IPS-18a (cell line): ENCODE measurements around the gene SRSF10.
"Not testable (repeated sequence)": the region's sequence is repeated elsewhere in the genome, so short reads cannot be mapped to it uniquely, and the experiment has no call there.

Experiments used
- H3K27ac ChIP-seq: one replicate; pipeline ENCODE4 v1.5.1; 2013; ENCODE audit warnings: low read length
- H3K27me3 ChIP-seq: one replicate; pipeline ENCODE4 v1.6.1; 2013; ENCODE audit warnings: mild to moderate bottlenecking, low read length; ENCODE audit not compliant: control insufficient read depth, insufficient read depth
- H3K36me3 ChIP-seq: one replicate; pipeline ENCODE4 v1.6.1; 2013; ENCODE audit warnings: low read depth, low read length; ENCODE audit not compliant: control insufficient read depth
- H3K4me1 ChIP-seq: one replicate; pipeline ENCODE4 v1.6.1; 2013; ENCODE audit warnings: low read depth, low read length; ENCODE audit not compliant: control insufficient read depth
- H3K4me3 ChIP-seq: one replicate; pipeline ENCODE4 v1.5.1; 2013; ENCODE audit warnings: low read length
- H3K9ac ChIP-seq: one replicate; pipeline ENCODE4 v1.6.1; 2013; ENCODE audit warnings: mild to moderate bottlenecking, low read length, moderate library complexity
- H3K9me3 ChIP-seq: one replicate; pipeline ENCODE4 v1.6.1; 2013; ENCODE audit warnings: low read depth, low read length; ENCODE audit not compliant: control insufficient read depth

SRSF10 gene

DNA sequence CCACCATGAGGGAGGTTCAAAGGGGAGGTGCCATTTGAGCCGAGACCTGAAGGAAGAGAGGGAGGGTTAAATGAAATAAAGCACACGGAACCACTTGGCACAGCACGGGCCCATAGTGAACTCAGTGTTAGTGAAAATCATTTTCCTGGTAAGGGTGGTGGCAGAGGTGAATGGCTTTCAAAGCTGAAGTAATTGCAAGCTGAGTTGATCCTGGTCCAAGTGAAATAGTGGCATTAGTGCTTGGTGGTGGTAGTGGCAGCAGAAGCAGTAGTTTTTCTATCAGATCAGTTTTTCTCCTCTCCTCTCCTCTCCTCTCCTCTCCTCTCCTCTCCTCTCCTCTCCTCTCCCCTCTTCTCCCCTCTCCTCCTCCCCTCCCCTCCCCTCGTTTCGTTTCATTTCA is 30.5 kb upstream of the SRSF10 start:
- H3K9ac ChIP-seq, result no peak overlapping the region
- H3K36me3 ChIP-seq, result no peaks in the 10 kb centered on the region
- H3K9me3 ChIP-seq, result no peaks in the 10 kb centered on the region
- no peaks in the 10 kb centered on the region for H3K4me1 ChIP-seq
- H3K27me3 ChIP-seq, result no peaks in the 10 kb centered on the region
- H3K27ac ChIP-seq, result no peak overlapping the region
- H3K4me3 ChIP-seq, result no peak overlapping the region

DNA sequence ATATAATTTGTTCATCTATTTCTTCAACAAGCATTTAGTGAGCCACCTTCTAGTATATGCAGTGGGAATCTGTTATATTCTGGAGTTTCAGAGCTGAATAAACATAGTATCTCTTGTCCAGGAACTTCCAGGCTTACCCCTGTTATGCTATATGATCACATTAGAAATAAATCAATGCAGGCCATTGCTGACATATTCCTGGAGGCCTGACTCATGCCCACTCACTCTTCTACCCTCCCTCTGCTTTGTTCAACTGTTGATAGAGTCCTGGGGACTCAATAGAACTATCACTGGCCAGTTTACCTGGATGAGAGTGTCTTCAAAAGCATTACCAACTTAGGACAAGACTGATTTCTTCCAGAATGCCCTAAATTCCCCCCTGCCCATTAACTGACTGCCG is 29.3 kb upstream of the SRSF10 start:
- Histone ChIP-seq H3K27ac (no peak overlapping the region), H3K4me3 (no peak overlapping the region), H3K9ac (no peak overlapping the region), H3K9me3 (no peaks in the 10 kb centered on the region), H3K4me1 (peaks cover under 1% of the 10 kb centered on the region), H3K27me3 (no peaks in the 10 kb centered on the region), H3K36me3 (no peaks in the 10 kb centered on the region)

DNA sequence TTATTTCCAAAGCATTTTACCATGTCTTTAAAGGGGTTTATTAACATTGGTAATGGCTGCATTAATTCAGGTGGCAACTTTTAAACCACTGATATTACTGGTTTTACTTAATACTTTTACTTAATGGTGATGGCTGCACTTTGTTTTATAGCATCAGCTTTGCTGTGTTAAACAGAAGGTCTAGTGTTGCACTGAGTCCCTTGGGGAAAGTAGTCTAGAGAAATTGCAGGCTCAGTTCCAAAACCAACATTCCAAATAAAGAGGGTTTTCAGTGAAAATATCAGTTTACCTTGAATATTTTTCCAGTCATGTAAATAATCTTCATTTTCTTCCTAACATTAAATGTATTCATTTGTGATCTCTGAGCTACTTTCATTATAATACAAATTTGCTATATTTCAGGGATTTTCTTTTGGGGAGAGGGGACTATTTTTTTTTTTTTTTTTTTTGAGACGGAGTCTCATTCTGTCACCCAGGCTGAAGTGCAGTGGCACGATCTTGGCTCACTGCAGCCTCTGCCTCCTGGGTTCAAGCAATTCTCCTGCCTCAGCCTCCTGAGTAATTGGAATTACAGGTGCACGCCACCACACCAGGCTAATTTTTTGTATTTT is 28.6 kb upstream of the SRSF10 start:
- not testable (repeated sequence) for H3K36me3 ChIP-seq, H3K27ac ChIP-seq, H3K9me3 ChIP-seq, H3K9ac ChIP-seq, H3K4me1 ChIP-seq, H3K4me3 ChIP-seq, H3K27me3 ChIP-seq

DNA sequence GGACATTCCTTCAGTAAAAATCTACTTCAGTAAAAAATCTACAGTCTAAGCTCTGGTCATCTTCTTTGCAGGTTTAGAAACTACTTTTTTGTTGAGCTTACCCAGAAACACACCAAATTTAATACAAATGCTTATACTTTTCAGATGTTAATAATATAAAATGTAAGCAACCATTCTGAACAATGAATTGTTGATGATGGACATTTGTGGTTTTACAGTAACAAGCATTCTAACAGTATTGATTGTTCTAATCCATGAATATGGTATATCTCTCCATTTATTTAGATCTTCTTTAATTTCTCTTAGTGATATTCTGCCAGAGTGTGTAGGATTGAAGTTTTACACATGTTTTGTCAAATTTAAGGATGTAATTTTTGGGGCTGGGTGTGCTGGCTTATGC is 27.0 kb upstream of the SRSF10 start:
- Histone ChIP-seq H3K27me3 (no peaks in the 10 kb centered on the region), H3K36me3 (no peaks in the 10 kb centered on the region), H3K9ac (no peak overlapping the region), H3K27ac (no peak overlapping the region), H3K9me3 (no peaks in the 10 kb centered on the region), H3K4me1 (peaks cover 17% of the 10 kb centered on the region), H3K4me3 (no peak overlapping the region)

DNA sequence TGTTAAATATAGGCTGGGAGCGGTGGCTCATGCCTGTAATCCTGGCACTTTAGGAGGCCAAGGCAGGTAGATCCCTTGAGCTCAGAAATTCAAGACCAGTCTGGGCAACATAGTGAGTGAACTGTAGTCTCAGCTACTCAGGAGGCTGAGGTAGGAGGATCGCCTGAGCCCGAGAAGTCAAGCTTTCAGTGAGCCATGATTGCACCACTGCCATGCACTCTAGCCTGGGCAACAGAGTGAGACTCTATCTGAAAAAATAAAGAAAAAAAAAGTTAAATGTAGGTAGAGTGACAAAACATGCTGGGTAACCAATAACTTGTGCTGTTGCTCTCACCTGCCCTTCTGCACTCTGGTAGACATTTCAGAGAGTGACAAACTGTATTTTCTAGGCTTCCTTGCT is 25.0 kb upstream of the SRSF10 start:
- H3K27ac ChIP-seq, result no peak overlapping the region
- H3K36me3 ChIP-seq, result no peaks in the 10 kb centered on the region
- H3K4me3 ChIP-seq, result no peak overlapping the region
- H3K27me3 ChIP-seq, result no peaks in the 10 kb centered on the region
- H3K4me1 ChIP-seq, result peaks cover 17% of the 10 kb centered on the region
- no peak overlapping the region for H3K9ac ChIP-seq
- H3K9me3 ChIP-seq, result no peaks in the 10 kb centered on the region

DNA sequence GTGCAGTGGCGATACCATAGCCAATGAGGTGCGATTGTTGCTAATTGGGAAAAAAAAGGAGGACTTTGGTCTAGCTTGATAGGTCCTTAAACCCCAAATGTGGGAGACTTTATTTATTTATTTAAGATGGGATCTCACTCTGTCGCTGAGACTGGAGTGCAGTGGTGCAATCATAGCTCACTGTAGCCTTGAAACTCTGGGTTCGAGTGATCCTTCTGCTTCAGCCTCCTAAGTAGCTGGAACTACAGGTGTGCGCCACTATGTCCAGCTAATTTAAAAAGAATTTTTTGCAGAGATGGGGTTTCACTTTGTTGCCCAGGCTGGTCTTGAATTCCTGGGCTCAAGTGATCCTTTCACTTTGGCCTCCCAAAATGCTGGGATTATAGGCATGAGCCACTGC is 24.0 kb upstream of the SRSF10 start:
- H3K36me3 ChIP-seq, result no peaks in the 10 kb centered on the region
- peaks cover 17% of the 10 kb centered on the region for H3K4me1 ChIP-seq
- peak overlapping the region; percentile 14 for H3K9ac ChIP-seq
- no peaks in the 10 kb centered on the region for H3K27me3 ChIP-seq
- H3K27ac ChIP-seq, result peak overlapping the region; percentile 33
- no peak overlapping the region for H3K4me3 ChIP-seq
- no peaks in the 10 kb centered on the region for H3K9me3 ChIP-seq

DNA sequence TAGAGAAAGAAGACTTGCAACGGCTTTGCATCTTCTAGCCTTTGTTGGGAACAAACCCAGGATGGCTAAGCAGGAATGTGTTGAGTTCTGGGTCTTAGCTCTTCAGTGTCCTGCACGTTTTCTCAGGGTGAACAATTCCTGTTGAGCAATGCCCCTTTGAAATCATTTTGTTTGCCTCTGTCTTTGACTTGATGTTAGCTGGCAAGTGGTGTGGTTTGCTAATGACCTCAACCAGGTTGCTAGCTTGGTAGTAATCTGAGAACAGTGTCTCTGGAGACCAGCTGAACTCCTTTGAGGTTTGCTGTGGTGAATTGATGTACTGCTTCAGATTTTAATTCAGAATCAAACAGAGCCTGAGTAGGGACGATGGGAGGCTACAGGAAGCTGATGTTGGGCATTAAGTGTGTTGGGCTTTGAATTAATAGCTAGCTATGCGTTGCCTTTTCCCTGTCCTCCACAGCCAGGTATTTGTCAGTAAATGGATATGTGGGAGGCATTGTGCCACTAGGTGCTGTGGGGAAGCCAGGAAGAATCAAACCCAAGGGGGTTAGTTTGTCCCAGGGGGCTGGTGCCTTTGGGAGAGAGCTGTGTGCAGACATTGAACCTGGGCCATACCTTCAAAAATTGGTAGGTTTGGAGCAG is 23.3 kb upstream of the SRSF10 start:
- Histone ChIP-seq H3K9me3 (no peaks in the 10 kb centered on the region), H3K36me3 (no peaks in the 10 kb centered on the region), H3K4me1 (peaks cover 17% of the 10 kb centered on the region), H3K27ac (peak overlapping the region; percentile 33), H3K4me3 (peak overlapping the region; percentile 6), H3K27me3 (no peaks in the 10 kb centered on the region), H3K9ac (peak overlapping the region; percentile 14)

DNA sequence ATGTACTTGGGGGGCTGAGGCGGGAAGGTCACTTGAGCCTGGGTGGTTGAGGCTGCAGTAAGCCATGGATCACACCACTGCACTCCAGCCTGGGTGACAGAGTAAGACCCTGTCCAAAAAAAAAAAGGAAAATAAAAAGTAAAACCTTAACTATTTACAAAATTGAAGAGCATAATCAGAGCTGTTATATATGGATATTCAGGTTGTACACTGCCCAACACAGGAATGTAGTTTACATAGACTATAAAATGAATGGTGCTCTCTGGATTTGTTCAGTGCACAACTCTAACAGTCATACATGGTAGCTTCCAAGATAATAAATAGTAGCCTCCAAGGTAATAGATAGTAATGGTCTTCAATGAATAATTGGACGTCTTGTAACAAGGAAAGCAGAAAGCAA is 22.6 kb upstream of the SRSF10 start:
- Histone ChIP-seq H3K36me3 (no peaks in the 10 kb centered on the region), H3K4me1 (peaks cover 17% of the 10 kb centered on the region), H3K9ac (no peak overlapping the region), H3K4me3 (peak overlapping the region; percentile 6), H3K27me3 (no peaks in the 10 kb centered on the region), H3K9me3 (no peaks in the 10 kb centered on the region), H3K27ac (no peak overlapping the region)

DNA sequence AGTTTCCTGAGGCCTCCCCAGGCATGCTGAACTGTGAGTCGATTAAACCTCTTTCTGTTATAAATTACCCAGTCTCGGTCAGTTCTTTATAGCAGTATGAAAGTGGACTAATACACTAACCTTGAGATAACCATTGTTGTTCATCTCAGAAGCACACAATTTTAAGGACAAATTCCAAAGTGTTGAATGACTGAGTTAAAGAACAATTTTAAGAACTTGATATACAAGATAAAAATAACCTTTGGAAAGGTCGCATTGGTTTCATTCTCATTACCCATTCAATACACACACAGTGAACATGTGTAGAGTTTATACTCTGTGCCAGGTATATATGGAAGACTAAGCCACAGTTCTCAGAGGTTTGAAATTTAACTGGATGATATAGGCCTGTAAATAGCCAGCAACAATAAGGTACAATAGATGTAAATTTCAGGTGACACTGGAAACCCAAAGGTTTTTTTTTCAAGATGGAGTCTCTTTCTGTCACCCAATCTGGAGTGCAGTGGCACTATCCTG is 19.1 kb upstream of the SRSF10 start:
- H3K4me1 ChIP-seq, result peaks cover 15% of the 10 kb centered on the region
- no peaks in the 10 kb centered on the region for H3K36me3 ChIP-seq
- no peaks in the 10 kb centered on the region for H3K9me3 ChIP-seq
- H3K27me3 ChIP-seq, result no peaks in the 10 kb centered on the region
- H3K4me3 ChIP-seq, result no peak overlapping the region
- H3K27ac ChIP-seq, result no peak overlapping the region
- H3K9ac ChIP-seq, result no peak overlapping the region

DNA sequence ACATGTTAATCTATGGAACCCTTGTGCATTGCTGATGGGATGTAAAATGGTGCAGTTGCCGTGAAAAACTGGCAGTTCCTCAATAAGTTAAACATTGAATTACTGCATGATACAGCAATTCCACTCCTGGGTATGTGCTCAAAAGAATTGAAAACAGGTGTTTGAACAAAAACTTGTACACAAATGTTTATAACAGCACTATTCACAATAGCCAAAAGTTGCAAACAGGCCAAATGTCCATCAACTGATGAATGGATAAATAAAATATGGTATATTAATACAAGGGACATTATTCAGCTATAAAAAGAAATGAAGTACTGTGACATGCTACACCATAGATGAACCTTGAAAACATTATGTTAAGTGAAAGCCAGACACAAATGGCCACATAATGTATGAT is 17.7 kb upstream of the SRSF10 start:
- Histone ChIP-seq H3K4me3 (no peak overlapping the region), H3K4me1 (peaks cover under 1% of the 10 kb centered on the region)

DNA sequence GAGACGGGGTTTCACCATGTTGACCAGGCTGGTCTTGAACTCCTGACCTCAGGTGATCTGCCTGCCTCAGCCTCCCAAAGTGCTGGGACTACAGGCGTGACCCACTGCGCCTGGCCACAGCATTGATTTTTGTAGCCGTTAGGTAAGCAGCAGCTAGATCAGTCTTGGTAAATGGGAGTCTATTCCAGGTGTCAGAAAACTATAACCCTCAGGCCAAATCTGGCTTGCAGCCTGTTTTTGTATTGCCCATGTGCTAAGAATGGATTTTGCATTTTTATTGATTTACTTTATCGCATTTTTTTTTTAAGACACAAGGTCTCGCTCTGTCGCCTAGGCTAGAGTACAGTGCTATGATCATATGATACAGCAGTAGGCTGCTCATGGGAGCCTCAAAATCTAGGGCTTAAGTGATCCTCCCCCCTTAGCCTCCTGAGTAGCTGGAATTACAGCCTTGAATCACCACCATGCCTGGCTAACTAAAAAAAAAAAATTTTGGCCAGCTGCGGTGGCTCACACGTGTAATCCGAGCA is 16.6 kb upstream of the SRSF10 start:
- H3K4me3 ChIP-seq, result no peak overlapping the region
- no peaks in the 10 kb centered on the region for H3K9me3 ChIP-seq
- no peaks in the 10 kb centered on the region for H3K27me3 ChIP-seq
- H3K36me3 ChIP-seq, result no peaks in the 10 kb centered on the region
- no peak overlapping the region for H3K9ac ChIP-seq
- H3K4me1 ChIP-seq, result no peaks in the 10 kb centered on the region
- no peak overlapping the region for H3K27ac ChIP-seq

More for the DNA sequence above, 17.7 kb upstream of the SRSF10 start:
- Histone ChIP-seq H3K36me3 (no peaks in the 10 kb centered on the region), H3K27ac (no peak overlapping the region), H3K9ac (no peak overlapping the region), H3K9me3 (no peaks in the 10 kb centered on the region), H3K27me3 (no peaks in the 10 kb centered on the region)

DNA sequence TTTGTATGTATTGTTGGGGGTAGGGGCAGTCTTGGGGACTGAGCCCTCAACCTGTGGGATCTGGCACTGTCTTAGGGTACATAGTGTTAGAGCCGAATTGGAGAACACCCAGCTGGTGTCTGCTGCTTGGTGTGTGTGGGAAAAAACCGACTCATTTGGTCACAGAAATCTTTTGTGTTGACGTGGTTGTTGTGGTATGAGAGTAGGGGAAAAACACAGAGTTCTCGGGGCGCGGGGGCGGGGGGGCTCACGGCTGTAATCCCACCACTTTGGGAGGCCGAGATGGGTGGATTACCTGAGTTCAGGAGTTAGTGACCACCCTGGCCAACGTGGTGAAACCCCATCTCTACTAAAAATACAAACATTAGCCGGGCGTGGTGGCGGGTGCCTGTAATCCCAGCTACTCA is 15.3 kb upstream of the SRSF10 start:
- H3K4me1 ChIP-seq, result no peaks in the 10 kb centered on the region
- H3K9ac ChIP-seq, result no peak overlapping the region
- H3K27ac ChIP-seq, result no peak overlapping the region
- no peaks in the 10 kb centered on the region for H3K9me3 ChIP-seq
- no peaks in the 10 kb centered on the region for H3K36me3 ChIP-seq
- no peaks in the 10 kb centered on the region for H3K27me3 ChIP-seq
- no peak overlapping the region for H3K4me3 ChIP-seq
